DLD1 (cell line): ENCODE data around the gene ARF1.

Source experiments
- in situ Hi-C: cut with HindIII; loops from 2 replicates; pipeline ENCODE4 v1.10.0; 2017; ENCODE audit warnings: low sequenced_read_pairs

The ARF1 gene

GRCh38 chr1:228070173-228070572 lies 12.3 kb upstream of the ARF1 start:
- in situ Hi-C loops = no loop called here

DNA sequence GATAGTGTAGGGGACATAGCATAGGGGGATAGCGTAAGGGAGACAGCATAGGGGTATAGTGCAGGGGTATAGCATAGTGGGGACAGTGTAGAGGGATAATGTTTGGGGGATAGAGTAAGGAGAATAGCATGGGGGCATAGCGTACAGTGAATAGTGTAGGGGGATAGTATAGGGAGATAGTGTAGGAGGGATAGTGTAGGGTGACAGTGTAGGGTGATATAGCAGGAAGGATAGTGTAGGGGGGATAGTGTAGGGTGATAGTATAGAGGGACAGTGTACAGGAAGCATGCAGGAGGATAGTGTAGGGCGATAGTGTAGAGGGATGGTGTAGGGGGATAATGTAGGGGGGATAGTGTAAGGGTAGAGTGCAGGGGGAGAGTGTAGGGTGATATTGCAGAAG lies 11.7 kb upstream of the ARF1 start:
- in situ Hi-C loops = no loop called here

- in situ Hi-C loops = no loop called here
These were observed 10.5 kb upstream of the ARF1 start for GRCh38 chr1:228071839-228072657.

DNA sequence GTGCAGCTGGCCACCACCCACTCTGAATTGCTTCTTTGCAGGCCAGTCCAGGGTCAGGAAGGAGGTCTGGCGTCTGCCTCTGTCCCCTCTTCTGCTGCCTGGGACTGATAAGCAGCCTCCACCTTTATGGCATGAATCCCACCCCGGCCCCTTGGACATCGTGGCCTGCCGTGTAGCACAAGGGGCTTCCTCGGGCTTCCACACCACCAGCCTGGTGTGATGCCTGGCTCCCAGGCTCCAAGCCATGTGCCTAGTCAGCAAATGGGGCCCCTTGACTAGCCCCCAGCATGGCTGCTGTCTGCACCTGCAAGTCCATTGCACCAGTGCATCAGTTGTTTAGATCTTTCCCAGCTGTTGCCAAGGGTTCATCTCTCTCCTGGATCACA lies 9.9 kb upstream of the ARF1 start:
- in situ Hi-C loops = no loop called here

DNA sequence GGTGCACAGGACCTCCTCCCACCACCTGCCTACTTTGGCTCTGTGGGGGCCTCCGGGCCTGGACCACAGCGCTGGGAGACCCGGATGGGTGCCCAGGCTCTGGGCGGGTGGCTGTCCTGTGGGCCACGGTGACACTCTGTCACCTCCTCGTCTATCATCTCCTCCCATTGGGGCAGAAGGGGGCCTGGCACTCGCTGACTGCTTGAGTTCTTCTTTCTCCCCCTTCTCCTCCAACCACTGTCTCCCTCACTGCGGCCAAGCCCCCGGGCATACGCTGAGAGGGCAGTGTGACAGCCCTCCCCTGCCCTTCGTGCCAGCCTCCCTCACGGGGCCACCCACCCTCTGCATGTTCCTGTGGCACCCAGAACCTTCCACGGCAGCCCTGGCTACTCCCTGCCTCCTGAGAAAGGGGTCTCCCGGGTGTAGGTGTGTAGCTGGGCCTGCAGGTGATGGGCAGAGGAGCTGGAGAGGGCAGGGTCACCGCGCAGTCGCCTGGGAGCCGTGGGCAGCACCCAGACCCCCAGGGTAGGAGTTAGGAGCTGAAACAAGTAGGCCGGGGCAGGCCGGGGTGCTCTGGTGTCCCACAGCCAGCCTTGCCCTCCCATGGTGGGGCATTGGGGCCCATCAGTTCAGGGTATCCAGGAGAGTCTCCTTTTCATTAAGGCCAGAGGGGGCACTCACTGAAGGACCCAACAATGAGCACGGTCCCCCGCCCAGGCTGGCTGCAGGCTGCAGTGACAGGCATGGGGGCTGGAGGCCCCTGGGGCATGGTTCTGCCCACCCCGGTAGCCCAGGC lies 9.2 kb upstream of the ARF1 start:
- in situ Hi-C loops = no loop called here

DNA sequence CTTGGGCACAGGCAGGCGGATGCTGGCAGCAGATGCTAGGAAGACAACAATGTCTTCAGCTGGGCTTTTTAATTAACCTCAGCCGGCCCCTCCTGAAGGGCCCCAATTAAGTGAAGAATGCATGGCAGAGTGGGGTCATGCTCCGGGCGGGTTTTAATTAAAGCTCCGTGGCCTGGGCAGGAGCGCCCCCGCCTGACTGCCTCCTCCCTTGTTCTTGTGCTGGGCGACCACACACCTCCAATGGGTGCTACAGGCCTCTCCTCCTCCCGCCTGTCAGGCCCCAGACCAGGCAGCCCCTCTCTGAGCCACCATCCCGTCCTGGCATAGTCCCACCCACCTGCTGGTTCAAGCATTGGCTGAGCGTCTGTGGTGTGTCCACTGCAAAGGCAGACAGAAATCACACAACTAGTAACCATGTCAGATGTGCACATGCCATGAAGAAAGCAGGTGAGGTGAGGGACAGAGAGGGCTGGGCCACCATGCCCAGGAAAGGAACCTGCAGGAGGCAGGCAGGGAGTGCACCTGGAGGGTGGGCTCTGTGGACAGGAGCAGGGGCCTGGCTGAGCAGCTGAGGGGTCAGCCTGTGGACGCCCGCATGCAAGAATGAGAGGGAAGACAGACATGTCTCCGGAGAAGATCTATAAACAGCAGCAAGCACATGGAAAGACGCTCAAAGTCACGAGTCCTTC lies 8.5 kb upstream of the ARF1 start:
- in situ Hi-C loops = no loop called here

- in situ Hi-C loops = no loop called here
These were observed 7.4 kb upstream of the ARF1 start for GRCh38 chr1:228074954-228075730.

DNA sequence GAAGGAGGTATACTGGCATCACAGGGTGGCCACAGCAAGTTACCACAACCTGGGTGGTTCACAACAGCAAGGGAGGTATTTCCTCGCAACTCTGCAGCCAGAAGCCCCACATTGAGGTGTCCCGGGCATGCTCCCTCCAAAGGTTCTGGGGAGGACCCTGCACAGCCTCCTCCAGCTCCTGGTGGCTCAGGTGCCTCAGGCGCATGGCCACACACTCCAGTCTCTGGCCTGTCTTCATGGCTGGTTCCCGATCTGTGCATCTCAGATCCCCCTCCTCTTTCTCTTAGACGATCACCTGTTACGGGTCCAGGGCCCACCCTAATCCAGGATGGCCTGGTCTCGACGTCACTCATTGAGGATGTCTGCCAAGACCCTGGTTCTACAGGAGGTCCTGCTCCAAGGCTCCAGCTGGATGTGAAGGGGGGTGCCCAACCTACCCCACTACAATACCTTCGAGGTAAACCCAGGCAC lies 6.7 kb upstream of the ARF1 start:
- in situ Hi-C loops = no loop called here

- in situ Hi-C loops = no loop called here
These were observed 5.6 kb upstream of the ARF1 start for GRCh38 chr1:228076796-228077430.

DNA sequence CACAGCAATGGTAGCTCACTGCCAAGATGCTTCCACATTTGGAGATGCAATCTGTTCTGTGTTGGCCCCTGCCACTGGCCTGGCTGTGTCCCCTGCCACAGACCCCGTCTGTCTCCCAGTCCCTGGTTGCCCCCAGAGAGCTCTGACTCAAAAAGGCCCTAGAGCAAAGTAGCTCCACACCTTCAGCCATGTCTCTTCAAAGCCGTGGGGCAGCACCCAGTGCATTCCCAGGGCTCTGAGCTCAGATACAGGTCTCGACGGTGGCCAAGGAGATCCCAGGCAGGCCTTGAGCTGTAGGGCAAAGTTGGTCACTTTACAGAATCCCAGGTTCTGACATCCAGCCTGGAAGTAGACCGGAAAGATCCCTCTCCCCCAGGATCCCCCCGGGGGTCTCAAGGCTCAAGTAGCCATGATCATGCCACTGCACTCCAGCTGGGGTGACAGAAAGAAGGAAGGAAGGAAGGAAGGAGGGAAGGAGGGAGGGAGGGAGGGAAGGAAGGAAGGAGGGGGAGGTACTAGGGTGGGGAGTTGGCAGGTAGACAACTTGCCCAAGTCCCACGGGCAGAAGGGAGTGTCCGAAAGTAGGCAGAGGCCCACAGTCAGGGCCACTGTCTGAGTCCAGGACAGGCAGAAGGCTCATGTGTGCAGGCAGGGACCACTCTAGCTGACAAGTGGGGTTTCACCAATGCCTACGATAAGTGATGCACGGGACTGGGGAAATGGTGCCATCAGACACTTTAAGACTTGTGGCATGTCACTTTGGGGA lies 4.8 kb upstream of the ARF1 start:
- in situ Hi-C loops = no loop called here

DNA sequence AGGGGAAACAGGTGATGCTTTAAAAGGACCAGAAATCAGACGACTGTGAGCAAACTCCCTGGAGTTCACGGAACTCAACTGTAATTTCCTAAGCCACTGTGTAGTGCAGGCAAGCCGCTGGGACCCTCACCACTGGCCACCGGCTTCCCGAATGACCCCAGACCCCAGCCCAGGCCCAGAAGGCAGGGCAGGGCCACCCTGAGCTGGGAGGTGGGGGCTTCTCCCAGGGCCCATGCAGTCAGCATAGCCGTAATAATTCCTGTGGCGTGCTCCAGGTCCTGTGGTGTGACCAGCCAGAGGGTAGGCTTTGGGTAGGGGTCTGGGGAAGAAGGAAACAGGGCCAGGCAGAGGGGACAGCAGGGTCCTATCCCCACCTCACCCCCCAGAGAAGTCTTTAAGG lies 3.5 kb upstream of the ARF1 start:
- in situ Hi-C loops = no loop called here

GRCh38 chr1:228079601-228080263 lies 2.8 kb upstream of the ARF1 start:
- in situ Hi-C loops = no loop called here

GRCh38 chr1:228081144-228081543 lies 1.4 kb upstream of the ARF1 start:
- in situ Hi-C loops = no loop called here

- in situ Hi-C loops = no loop called here
These were observed 812 bp upstream of the ARF1 start for GRCh38 chr1:228081578-228082213.

- in situ Hi-C loops = no loop called here
These were observed 686 bp downstream of the ARF1 start for GRCh38 chr1:228082918-228083870.

DNA sequence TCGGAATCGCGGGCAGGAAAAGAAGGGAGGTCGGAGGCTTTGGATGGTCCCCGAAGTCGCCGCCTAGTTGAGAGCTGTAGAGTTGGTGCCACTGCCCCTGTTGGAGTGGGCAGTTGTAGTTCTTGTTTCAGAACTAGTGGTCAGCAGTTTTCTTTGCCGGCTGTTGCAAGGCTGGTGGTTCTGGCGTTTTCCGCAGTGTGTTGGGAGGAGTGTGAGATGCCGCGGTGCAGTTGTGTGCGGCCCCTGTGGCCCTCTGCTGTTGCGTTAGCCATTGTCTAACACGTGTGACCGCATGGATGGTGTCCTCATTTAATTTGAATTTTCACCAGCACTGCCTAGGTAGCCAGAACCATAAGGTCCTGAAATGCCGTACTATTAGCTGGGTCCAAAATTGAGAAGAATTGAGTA lies 1.4 kb downstream of the ARF1 start:
- in situ Hi-C loops = no loop called here

- in situ Hi-C loops = no loop called here
These were observed 1.8 kb downstream of the ARF1 start for GRCh38 chr1:228084325-228084724.
